GM21717 (cell line): Measurements from ENCODE around the gene OR8K1.

Experiments
- ATAC-seq: cut with Tn5 transposase; IDR thresholded peaks from one replicate; pipeline ENCODE4 v1.9.1; 2021; ENCODE audit warnings: mild to moderate bottlenecking, moderate library complexity; ENCODE audit not compliant: unreplicated experiment

The OR8K1 gene

DNA sequence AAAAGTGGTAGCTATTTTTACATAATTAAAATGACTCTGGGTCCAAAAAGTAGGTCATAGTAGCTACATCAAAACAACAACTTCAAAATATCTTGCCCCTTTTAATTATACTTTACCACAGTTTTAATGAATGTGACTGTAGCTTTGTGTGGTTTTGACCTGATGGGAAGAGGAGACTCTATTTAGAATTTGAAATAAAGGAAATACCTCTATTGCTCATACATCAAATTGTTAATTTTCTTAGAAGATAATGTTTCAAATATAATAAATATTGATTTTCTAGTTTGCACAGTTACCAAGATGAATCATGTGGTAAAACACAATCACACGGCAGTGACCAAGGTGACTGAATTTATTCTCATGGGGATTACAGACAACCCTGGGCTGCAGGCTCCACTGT is at the start of gene OR8K1:
Gene OR8K1, plus strand, starts transcription at position 301 of the 400 bp plus-strand sequence. Its CDS starts 0 bp downstream, at position 301.
- ATAC-seq, result no peak

GRCh38 chr11:56296898-56297297 is 48.9 kb upstream of the OR8K1 start:
- ATAC-seq, result no peak

- ATAC-seq, result no peak
Measured at GRCh38 chr11:56307836-56308235, 38.0 kb upstream of the OR8K1 start.

- no peak for ATAC-seq
Measured at GRCh38 chr11:56314844-56315243, 31.0 kb upstream of the OR8K1 start, which contains the start of gene OR8K3. TSS of gene OR8K3 (plus strand) at chr11:56315144. CDS start at chr11:56318307, 3,163 bp downstream.

DNA sequence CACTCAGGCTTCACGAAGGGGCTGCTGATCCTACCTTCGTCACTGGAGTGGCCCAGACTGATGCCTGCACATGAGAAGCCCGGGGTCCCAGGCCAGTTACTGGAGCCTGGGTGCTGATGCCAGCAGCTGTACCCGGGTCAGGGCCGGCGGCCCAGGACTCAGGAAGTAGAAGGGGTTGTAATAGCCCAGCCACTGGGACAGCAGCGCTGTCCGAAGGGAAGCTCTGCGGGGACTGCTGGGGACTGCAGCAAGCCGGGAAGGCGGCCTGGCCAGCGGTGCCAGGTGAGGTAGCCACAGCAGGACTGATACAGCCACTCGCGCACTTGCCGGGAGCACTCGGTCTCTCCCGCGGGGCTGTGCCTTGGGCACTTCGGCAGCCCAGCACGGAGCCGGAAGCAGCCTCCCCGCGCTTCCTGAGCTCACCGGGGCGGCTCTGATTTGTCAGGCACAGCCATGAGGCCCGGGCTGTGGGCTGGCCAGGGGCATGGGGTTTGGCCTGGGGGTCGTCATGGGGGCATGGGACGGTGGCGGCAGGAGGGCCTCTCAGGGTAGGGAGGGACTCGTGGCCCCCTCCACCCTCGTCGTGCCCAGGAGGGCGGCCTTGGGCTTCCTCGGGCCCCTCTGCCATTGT is 13.9 kb upstream of the OR8K1 start:
- ATAC-seq, result no peak

DNA sequence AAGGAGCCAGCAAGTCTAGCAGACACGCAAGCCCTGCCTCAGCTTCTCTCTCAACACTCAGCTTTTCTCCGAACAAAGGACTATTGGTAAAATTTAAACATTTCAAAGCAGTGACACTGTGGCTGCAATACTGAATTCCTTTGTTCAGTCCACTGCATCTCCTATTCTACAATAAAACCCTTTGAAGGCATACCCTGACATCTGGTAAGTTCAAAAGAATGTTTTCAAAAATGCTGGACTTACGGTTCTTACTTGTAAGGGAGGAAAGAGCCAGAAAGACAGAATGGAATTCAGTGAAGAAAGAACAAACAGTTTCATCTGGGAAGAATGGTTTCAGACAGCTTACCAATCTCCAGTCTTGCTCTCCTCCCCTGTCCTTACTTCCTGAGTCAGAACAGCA is 12.7 kb upstream of the OR8K1 start:
- no peak for ATAC-seq

GRCh38 chr11:56340289-56340688 is 5.5 kb upstream of the OR8K1 start:
- no peak for ATAC-seq

DNA sequence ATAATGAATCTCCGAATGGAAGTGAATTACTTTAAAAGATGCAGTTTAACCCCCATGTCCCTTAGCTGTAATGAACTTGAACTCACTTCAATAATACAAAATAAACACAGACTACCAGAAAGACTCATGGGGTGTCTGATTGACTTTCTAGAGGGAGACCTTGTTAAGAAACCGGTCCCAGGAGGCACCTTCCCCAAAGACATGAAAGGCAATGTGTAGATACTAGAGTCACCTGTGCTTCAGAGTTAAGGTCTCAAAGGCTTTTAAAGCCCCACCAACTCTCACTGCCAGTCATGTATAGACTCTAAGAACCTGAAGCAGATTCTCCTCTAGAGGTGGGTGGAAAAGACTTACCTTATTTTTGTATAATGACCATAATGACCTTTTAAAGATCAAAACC is 8.2 kb downstream of the OR8K1 start, which contains the start of gene OR8J1:
Gene OR8J1, plus strand, starts transcription at position 301 of the 400 bp plus-strand sequence. CDS start 5,956 bp downstream, outside the sequence.
- ATAC-seq, result no peak

GRCh38 chr11:56375324-56375723 is 29.5 kb downstream of the OR8K1 start, which contains the start of gene OR8U1:
TSS of gene OR8U1 (plus strand) at chr11:56375624. CDS start at chr11:56375624, 0 bp downstream.
- no peak for ATAC-seq

GRCh38 chr11:56380120-56380519 is 34.3 kb downstream of the OR8K1 start:
- no peak for ATAC-seq

DNA sequence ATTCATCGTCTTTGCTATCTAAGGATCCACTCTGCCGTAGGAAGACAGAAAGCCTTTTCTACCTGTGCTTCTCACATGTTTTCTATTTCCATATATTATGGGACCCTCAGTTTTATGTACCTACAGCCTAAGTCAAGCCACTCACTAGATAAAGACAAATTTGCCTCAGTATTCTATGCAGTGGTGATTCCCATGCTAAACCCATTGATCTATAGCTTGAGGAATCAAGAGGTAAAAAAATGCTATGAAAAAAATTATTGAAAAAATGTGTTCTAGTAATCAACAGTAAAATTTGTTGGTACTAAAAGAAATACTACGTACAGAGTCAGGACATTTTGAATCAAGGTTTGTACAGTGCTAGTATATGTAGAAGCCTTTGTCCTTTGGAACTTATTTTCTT is 48.5 kb downstream of the OR8K1 start:
- no peak for ATAC-seq

- no peak for ATAC-seq
Measured at GRCh38 chr11:56396047-56396446, 50.2 kb downstream of the OR8K1 start.
